Upper lobe of right lung (tissue), 1 donor: ENCODE data around the gene HYOU1. TPM values are rescaled to one million over a fixed set of nuclear protein-coding genes. Genes with fewer than 3 reads are reported as not detected.
"Not testable (repeated sequence)": the region's sequence is repeated elsewhere in the genome, so short reads cannot be mapped to it uniquely, and the experiment has no call there.

Source experiments
- ATAC-seq: fragments of 200-7000 bp; cut with Tn5 transposase; one replicate; pipeline ENCODE4 v1.9.1; 2020; ENCODE audit warnings: mild to moderate bottlenecking, moderate library complexity
- DNase-seq: peaks from one replicate; pipeline ENCODE4 v3.0.0-alpha.2; 2020
- H3K27ac ChIP-seq: fragments of 200-600 bp; one replicate; pipeline ENCODE4 v1.8.0; 2022
- H3K27me3 ChIP-seq: fragments of 200-600 bp; one replicate; pipeline ENCODE4 v1.8.0; 2022; ENCODE audit warnings: mild to moderate bottlenecking
- H3K36me3 ChIP-seq: fragments of 200-600 bp; one replicate; pipeline ENCODE4 v1.8.0; 2022
- H3K4me1 ChIP-seq: fragments of 200-600 bp; one replicate; pipeline ENCODE4 v1.8.0; 2022
- H3K4me3 ChIP-seq: fragments of 200-600 bp; one replicate; pipeline ENCODE4 v1.8.0; 2022; ENCODE audit warnings: mild to moderate bottlenecking
- H3K9me3 ChIP-seq: fragments of 200-600 bp; one replicate; pipeline ENCODE4 v1.8.0; 2022
- CTCF ChIP-seq: fragments of 200-600 bp; IDR thresholded peaks from one replicate; pipeline ENCODE4 v1.8.0; 2022; ENCODE audit warnings: antibody characterized with exemption
- intact Hi-C: fragments of 100-400 bp; cut with DNase I; formaldehyde crosslinking; loops from one replicate; pipeline ENCODE4 v1.11.0; 2022
- long read RNA-seq: library from polyadenylated mRNA; unstranded; transcript quantifications from one replicate; pipeline ENCODE4 v2.0.0, GENCODE V29; 2021
- total RNA-seq: library from RNA; stranded (reverse); fragmentation: NEBNext Ultra II Directional; extraction: Animal tissue kit (Norgen Biotek cat#: 25700); gene quantifications from one replicate; pipeline ENCODE4 v1.2.1, GENCODE V29; 2021
- donor health status: DM: no; HTN: yes; CAD: no; lungs with severe emphysema.

HYOU1 gene
- total RNA-seq: 142 TPM
- long read RNA-seq, full-length matches to known transcripts: 42 of 177 reads
- long read RNA-seq, partial matches to known transcripts: 47 of 177 reads
- long read RNA-seq, other reads (novel, unspliced or antisense): 88 of 177 reads

GRCh38 chr11:119057000-119057769 lies at the start of gene HYOU1:
HYOU1 (minus strand) TSS chr11:119057205; CDS start chr11:119056160, 1,045 bp downstream.
- peak within 1 kb of the TSS; percentile 82 for H3K4me3 ChIP-seq
- H3K36me3 ChIP-seq: peaks cover 32% of the 10 kb centered on the region
- H3K9me3 ChIP-seq: no peaks in the 10 kb centered on the region
- peak within 1 kb of the TSS; percentile 86 for H3K27ac ChIP-seq
- TF ChIP-seq CTCF: peak; percentile 18
- intact Hi-C loops: no loop called here
- H3K4me1 ChIP-seq: peaks cover 18% of the 10 kb centered on the region
- H3K27me3 ChIP-seq: no peaks in the 10 kb centered on the region
- DNase-seq (peak; percentile 99), ATAC-seq (peak; percentile 98)

GRCh38 chr11:119103793-119104192 lies 46.8 kb upstream of the HYOU1 start:
- H3K27ac ChIP-seq: peak overlapping the region; percentile 98
- no peaks in the 10 kb centered on the region for H3K9me3 ChIP-seq
- H3K4me3 ChIP-seq: no peak overlapping the region
- TF ChIP-seq CTCF: no peak
- H3K36me3 ChIP-seq: no peaks in the 10 kb centered on the region
- intact Hi-C loops: no loop called here
- no peak for ATAC-seq
- no peaks in the 10 kb centered on the region for H3K27me3 ChIP-seq
- H3K4me1 ChIP-seq: peaks cover 26% of the 10 kb centered on the region
- no peak for DNase-seq

- peaks cover 21% of the 10 kb centered on the region for H3K4me1 ChIP-seq
- H3K36me3 ChIP-seq, ATAC-seq, intact Hi-C loops, DNase-seq, H3K9me3 ChIP-seq, H3K27me3 ChIP-seq: not testable (repeated sequence)
- H3K27ac ChIP-seq: peak overlapping the region; percentile 98
- peak overlapping the region; percentile 93 for H3K4me3 ChIP-seq
These were observed 46.2 kb upstream of the HYOU1 start for GRCh38 chr11:119103161-119103664.

- DNase-seq (peak; percentile 91), ATAC-seq (peak; percentile 93)
- H3K36me3 ChIP-seq: peaks cover 15% of the 10 kb centered on the region
- intact Hi-C loops: no loop called here
- peak within 1 kb of the TSS; percentile 98 for H3K27ac ChIP-seq
- H3K9me3 ChIP-seq: no peaks in the 10 kb centered on the region
- H3K4me1 ChIP-seq: peaks cover 19% of the 10 kb centered on the region
- TF ChIP-seq CTCF: no peak
- no peaks in the 10 kb centered on the region for H3K27me3 ChIP-seq
- H3K4me3 ChIP-seq: peak within 1 kb of the TSS; percentile 93
These were observed 44.9 kb upstream of the HYOU1 start, which contains the start of gene DPAGT1 for GRCh38 chr11:119101759-119102423. DPAGT1 (minus strand) TSS chr11:119101853; CDS start chr11:119101655, 198 bp downstream.

GRCh38 chr11:119100994-119101758 lies 44.2 kb upstream of the HYOU1 start:
- Histone ChIP-seq H3K4me3 (peak overlapping the region; percentile 93), H3K27ac (peak overlapping the region; percentile 98), H3K4me1 (peaks cover 12% of the 10 kb centered on the region), H3K9me3 (no peaks in the 10 kb centered on the region), H3K27me3 (no peaks in the 10 kb centered on the region), H3K36me3 (peaks cover 22% of the 10 kb centered on the region)
- TF ChIP-seq CTCF: peak; percentile 13
- peak; percentile 9 for ATAC-seq
- no peak for DNase-seq
- intact Hi-C loops: no loop called here
